Mucosa of descending colon (tissue), 3 donors: ENCODE data around the gene HAUS2. TPM values are rescaled to one million over a fixed set of nuclear protein-coding genes. Genes with fewer than 3 reads are reported as not detected.
"Not testable (repeated sequence)": the region's sequence is repeated elsewhere in the genome, so short reads cannot be mapped to it uniquely, and the experiment has no call there.

ENCODE experiments used
- ATAC-seq: fragments of 200-7000 bp; cut with Tn5 transposase; one replicate; pipeline ENCODE4 v1.9.1; 2020; ENCODE audit warnings: mild to moderate bottlenecking, moderate library complexity
- DNase-seq, 3 donors: peaks; one replicate each; pipeline ENCODE4 v3.0.0-alpha.2; 2020
- H3K36me3 ChIP-seq: fragments of 200-600 bp; one replicate; pipeline ENCODE4 v1.8.0; 2021; ENCODE audit warnings: low read depth, mild to moderate bottlenecking
- H3K4me1 ChIP-seq: fragments of 200-600 bp; one replicate; pipeline ENCODE4 v1.8.0; 2021; ENCODE audit warnings: low read depth, mild to moderate bottlenecking
- H3K4me3 ChIP-seq: fragments of 200-600 bp; one replicate; pipeline ENCODE4 v1.8.0; 2021; ENCODE audit warnings: mild to moderate bottlenecking
- H3K9me3 ChIP-seq: fragments of 200-600 bp; one replicate; pipeline ENCODE4 v1.8.0; 2021; ENCODE audit warnings: mild to moderate bottlenecking
- CTCF ChIP-seq: fragments of 200-600 bp; IDR thresholded peaks from one replicate; pipeline ENCODE4 v1.8.0; 2022; ENCODE audit warnings: antibody characterized with exemption, mild to moderate bottlenecking
- intact Hi-C, 2 donors: fragments of 100-400 bp; cut with DNase I in 1 of 2; cut with micrococcal nuclease in 1 of 2; formaldehyde crosslinking; loops; one replicate each; pipeline versions ENCODE4 v1.11.0 to v1.11.1; 2022; cut with DNase I, micrococcal nuclease
- total RNA-seq, 3 donors: library from RNA; stranded (reverse); fragmentation: NEBNext Ultra II Directional in 2 of 3; extraction: Animal tissue kit (Norgen Biotek cat#: 25700) in 2 of 3; gene quantifications; one replicate each; pipeline versions ENCODE4 v1.2.1 to v1.2.4, GENCODE V29; 2021 to 2023
- donor health status: DM: no; HTN: no; CAD: no; lungs with moderate emphysema.
- donor health status: DM: no; HTN: no; CAD: no.
- donor health status: DM: no; HTN: yes; CAD: no.

The HAUS2 gene
- total RNA-seq, 3 donors from 2014 or later: 11.7 to 16.5 (median 13.4) TPM

GRCh38 chr15:42549741-42550392 is 1.2 kb downstream of the HAUS2 start:
- H3K4me3 ChIP-seq: no peak overlapping the region
- H3K9me3 ChIP-seq: no peaks in the 10 kb centered on the region
- H3K36me3 ChIP-seq: no peaks in the 10 kb centered on the region
- peaks cover 22% of the 10 kb centered on the region for H3K4me1 ChIP-seq
- DNase-seq: no peak
- intact Hi-C loops: loop anchor here in 1 of 2 donors (10.0 kb wide), 1 partner anchor 105 kb away; no protein-coding TSS in a partner anchor
- TF ChIP-seq CTCF: no peak
- ATAC-seq: no peak

GRCh38 chr15:42553554-42553953 is 4.9 kb downstream of the HAUS2 start:
- DNase-seq (no peak), ATAC-seq (no peak)
- Histone ChIP-seq H3K4me3 (no peak overlapping the region), H3K9me3 (no peaks in the 10 kb centered on the region), H3K36me3 (no peaks in the 10 kb centered on the region), H3K4me1 (peaks cover 12% of the 10 kb centered on the region)
- intact Hi-C loops: no loop called here
- TF ChIP-seq CTCF: no peak

DNA sequence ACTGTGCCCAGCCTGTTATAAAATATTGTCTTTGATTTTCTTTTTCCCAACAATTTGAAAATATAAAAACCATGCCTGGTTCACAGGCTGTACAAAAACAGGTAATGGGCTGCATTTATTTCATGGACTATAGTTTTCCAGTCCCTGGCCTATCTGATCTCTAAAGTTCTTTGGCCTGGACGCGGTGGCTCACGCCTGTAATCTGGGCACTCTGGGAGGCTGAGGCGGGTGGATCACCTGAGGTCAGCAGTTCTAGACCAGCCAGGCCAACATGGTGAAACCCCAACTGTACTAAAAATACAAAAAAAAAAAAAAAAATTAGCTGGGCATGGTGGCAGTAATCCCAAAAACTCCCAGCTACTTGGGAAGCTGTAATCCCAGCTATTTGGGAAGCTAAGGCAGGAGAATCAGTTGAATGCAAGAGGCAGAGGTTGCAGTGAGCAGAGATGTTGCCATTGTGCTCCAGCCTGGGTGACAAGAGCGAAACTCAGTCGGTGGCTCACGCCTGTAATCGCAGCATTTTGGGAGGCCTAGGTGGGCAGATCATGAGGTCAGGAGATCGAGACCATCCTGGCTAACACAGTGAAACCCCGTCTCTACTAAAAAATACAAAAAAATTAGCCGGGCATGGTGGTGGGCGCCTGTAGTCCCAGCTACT is 8.0 kb downstream of the HAUS2 start:
- H3K4me3 ChIP-seq, intact Hi-C loops, H3K4me1 ChIP-seq, H3K36me3 ChIP-seq, ATAC-seq, H3K9me3 ChIP-seq, DNase-seq: not testable (repeated sequence)

GRCh38 chr15:42558739-42559138 is 10.1 kb downstream of the HAUS2 start:
- Histone ChIP-seq H3K9me3 (no peaks in the 10 kb centered on the region), H3K36me3 (peaks cover 4% of the 10 kb centered on the region), H3K4me1 (no peaks in the 10 kb centered on the region), H3K4me3 (no peak overlapping the region)
- intact Hi-C loops: no loop called here
- DNase-seq (no peak), ATAC-seq (no peak)
- no peak for TF ChIP-seq CTCF

- Histone ChIP-seq H3K4me1 (no peaks in the 10 kb centered on the region), H3K36me3 (no peaks in the 10 kb centered on the region), H3K9me3 (no peaks in the 10 kb centered on the region), H3K4me3 (peak within 1 kb of the TSS; percentile 40)
- TF ChIP-seq CTCF: no peak
- intact Hi-C loops: no loop called here
- peak; percentile 98 to 99 (median 99) for DNase-seq
- peak; percentile 96 for ATAC-seq
Measured at GRCh38 chr15:42575188-42576039, 26.8 kb downstream of the HAUS2 start, which contains the start of gene STARD9. STARD9 (plus strand) TSS chr15:42575606; CDS start chr15:42575716, 110 bp downstream.
